Gastroesophageal sphincter (tissue), 3 donors: ENCODE data around the gene LSAMP.

ENCODE experiments used
- CTCF ChIP-seq, 4 experiments: fragments of 200-600 bp in 2 of 4; fragments of 450-650 bp in 2 of 4; sonication (generic) in 1 of 4; IDR thresholded peaks; one replicate each; pipeline ENCODE4 v1.5.1; 2017 to 2019; ENCODE audit warnings: antibody characterized with exemption in 4 of 4, mild to moderate bottlenecking in 2 of 4, moderate library complexity in 2 of 4
- POLR2A ChIP-seq, 2 donors: fragments of 450-650 bp; IDR thresholded peaks; one replicate each; pipeline ENCODE4 v1.6.1; 2017; ENCODE audit warnings: antibody characterized with exemption in 2 of 2, mild to moderate bottlenecking in 2 of 2, moderate library complexity in 1 of 2

DNA sequence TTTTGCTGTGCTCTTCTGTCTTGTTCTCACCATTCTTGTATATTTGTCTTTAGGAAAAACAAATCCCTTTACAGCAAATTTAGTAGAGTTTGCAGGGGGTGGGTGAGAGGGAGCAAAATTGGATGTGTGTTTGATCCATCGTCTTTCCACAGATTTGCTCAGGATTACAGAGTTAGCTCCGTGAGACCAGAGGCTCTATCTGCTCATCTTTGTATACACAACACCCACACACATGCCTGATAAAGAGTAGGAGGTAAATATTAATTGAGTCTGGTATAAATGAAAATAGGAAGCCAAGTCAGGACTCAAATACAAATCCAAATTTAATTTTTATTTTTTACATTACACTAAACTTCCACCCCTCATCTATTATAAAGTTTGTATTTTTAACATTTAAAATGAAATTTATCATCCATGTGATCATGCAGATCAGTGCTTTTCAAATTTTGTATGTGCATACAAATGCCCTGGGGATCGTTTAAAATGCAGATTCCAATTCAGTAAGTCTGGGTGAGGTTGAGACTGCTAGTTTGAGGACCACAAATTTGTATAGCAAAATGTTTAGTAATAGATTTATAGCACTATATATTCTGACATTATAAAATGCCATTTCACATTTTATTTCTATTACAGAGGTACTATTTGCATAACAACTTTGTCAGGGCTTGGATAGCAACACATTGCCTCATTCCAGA is 326.7 kb downstream of the LSAMP start:
- no peak for TF ChIP-seq POLR2A (IDR thresholded peaks at IDR 0.05)
- TF ChIP-seq CTCF (IDR thresholded peaks at IDR 0.05), result no peak
